Adipocyte (in vitro differentiated cells): Measurements from ENCODE around the gene PRRG2.

Experiments used
- DNase-seq: peaks from one replicate; pipeline ENCODE4 v3.0.0-alpha.2; 2015; ENCODE audit warnings: low read depth
- H3K27me3 ChIP-seq: replicated peaks from 2 replicates; pipeline ENCODE4 v1.7.0; 2013; ENCODE audit warnings: mild to moderate bottlenecking, low read length, moderate library complexity; ENCODE audit not compliant: control insufficient read depth, insufficient read depth
- H3K36me3 ChIP-seq: 2 replicates; pipeline ENCODE4 v1.7.0; 2013; ENCODE audit warnings: low read length, mild to moderate bottlenecking, moderate library complexity; ENCODE audit not compliant: control insufficient read depth, insufficient read depth, severe bottlenecking
- H3K4me1 ChIP-seq: 2 replicates; pipeline ENCODE4 v1.7.0; 2013; ENCODE audit warnings: mild to moderate bottlenecking, low read length, moderate library complexity; ENCODE audit not compliant: control insufficient read depth, insufficient read depth
- H3K4me3 ChIP-seq: 2 replicates; pipeline ENCODE4 v1.7.0; 2013; ENCODE audit warnings: mild to moderate bottlenecking, low read length, moderate library complexity
- H3K9ac ChIP-seq: 2 replicates; pipeline ENCODE4 v1.7.0; 2013; ENCODE audit warnings: mild to moderate bottlenecking, low read length, moderate library complexity
- H3K9me3 ChIP-seq: 2 replicates; pipeline ENCODE4 v1.7.0; 2013; ENCODE audit warnings: mild to moderate bottlenecking, low read length, moderate library complexity; ENCODE audit not compliant: control insufficient read depth

PRRG2 gene

DNA sequence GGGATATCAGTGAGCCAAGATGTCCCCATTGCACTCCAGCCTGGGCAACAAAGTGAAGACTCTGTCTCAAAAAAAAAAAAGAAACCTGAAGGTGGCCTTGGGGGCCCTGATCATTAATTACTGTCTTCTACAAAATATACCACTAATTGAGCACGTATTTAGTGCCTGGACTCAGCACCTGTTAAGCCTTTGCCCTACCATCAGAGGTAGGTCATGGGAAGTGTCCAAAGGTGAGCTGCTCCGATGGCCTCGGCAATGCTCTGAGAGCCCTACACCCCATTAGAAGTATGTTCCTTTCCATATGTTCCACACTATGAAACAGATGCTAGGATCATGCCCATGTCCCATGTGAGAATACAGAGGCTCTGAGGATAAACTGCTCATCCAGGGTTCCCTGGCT lies 21.7 kb upstream of the PRRG2 start:
- Histone ChIP-seq H3K9me3 (no peaks in the 10 kb centered on the region), H3K27me3 (no peaks in the 10 kb centered on the region), H3K4me1 (no peaks in the 10 kb centered on the region), H3K4me3 (no peak overlapping the region), H3K9ac (no peak overlapping the region), H3K36me3 (peaks cover 55% of the 10 kb centered on the region)
- no peak for DNase-seq

DNA sequence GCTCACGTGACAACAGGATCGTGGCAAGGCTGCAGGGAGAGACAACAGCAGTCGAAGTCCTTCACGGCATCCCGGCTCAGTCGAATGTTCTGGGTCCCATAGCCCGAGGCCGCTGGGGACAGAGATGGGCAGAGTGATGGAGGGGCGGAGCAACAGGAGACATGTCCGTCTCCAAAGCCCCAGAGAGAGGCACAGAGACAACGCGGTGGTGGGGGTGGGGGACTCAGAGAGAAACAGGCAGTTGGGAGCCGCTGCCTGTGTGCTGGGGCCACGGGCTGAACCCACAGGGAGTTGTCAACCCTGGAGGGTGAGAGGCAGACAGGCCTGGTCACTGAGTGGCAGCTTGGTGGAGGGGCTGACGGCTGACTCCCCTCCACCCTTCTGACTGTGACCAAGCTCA lies 21.2 kb upstream of the PRRG2 start:
- Histone ChIP-seq H3K9me3 (no peaks in the 10 kb centered on the region), H3K4me1 (no peaks in the 10 kb centered on the region), H3K36me3 (peaks cover 50% of the 10 kb centered on the region), H3K4me3 (no peak overlapping the region), H3K27me3 (no peaks in the 10 kb centered on the region), H3K9ac (no peak overlapping the region)
- no peak for DNase-seq

DNA sequence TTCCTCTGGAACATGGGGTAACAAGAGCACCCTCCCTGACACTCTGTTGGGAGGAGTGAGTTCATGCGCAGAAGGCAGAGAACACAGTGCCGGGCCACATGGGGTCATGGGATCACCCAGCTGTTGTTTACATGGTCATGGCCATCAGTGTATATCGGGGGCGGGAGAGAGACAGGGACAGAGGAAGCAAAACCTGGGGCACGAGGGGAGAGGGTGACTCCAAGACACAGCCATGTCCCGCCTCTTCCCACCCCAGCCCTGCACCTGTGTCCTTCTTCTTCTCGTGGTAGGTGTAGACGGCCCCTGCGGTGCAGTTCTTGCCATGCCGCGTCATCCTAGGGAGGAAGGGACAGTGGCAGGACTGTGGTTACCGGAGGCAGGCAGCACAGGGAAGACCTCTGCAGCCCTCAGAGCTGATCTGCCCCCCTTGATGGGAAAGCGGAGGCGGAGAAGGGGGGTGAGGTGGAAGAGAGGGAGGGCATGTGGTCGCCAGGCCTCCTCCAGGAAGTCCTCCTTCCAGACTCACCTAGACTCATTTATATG lies 20.7 kb upstream of the PRRG2 start:
- H3K9me3 ChIP-seq: no peaks in the 10 kb centered on the region
- H3K4me3 ChIP-seq: no peak overlapping the region
- DNase-seq: no peak
- peaks cover 2% of the 10 kb centered on the region for H3K4me1 ChIP-seq
- H3K27me3 ChIP-seq: no peaks in the 10 kb centered on the region
- no peak overlapping the region for H3K9ac ChIP-seq
- H3K36me3 ChIP-seq: peaks cover 45% of the 10 kb centered on the region

DNA sequence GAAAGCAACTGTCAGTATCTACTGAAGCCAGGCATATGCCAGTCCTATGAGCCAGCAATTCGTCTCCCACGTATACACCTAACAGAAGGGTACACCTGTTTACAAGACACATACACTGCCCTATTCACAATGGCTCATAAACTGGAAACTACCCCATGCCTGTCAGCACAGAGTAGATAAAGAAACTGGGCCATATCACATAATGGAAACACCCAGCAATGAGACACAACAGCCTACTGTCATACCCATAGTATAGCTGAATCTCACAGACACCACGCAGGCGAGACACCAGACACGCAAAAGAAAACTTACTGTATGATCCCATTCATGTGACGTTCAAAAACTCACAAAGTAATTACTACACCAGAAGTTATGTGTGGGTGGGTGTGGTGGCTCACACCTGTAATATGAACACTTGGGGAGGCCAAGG lies 16.5 kb upstream of the PRRG2 start:
- DNase-seq: no peak

DNA sequence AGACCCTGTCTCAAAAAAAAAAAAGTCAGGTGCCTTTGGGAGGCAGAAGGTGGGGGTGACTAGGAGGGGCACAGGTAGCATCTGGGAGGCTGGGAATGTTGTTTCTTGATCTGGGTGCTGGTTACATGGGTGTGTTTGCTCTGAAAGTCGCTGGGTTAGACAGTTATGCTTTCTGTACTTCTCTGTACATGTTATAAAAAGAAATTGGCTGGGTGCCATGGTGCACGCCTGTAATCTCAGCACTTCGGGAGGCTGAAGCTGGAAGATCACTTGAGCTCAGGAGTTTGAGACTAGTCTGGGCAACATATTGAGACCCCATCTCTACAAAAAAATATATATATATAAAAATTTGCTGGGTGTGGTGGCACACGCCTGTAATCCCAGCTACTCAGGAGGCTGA lies 15.9 kb upstream of the PRRG2 start:
- DNase-seq: no peak
- H3K27me3 ChIP-seq: no peaks in the 10 kb centered on the region
- H3K9me3 ChIP-seq: no peaks in the 10 kb centered on the region
- no peak overlapping the region for H3K4me3 ChIP-seq
- H3K9ac ChIP-seq: no peak overlapping the region
- H3K4me1 ChIP-seq: peaks cover 9% of the 10 kb centered on the region
- H3K36me3 ChIP-seq: peaks cover 3% of the 10 kb centered on the region

More for the DNA sequence above, 16.5 kb upstream of the PRRG2 start:
- no peaks in the 10 kb centered on the region for H3K9me3 ChIP-seq
- no peak overlapping the region for H3K9ac ChIP-seq
- peaks cover 10% of the 10 kb centered on the region for H3K36me3 ChIP-seq
- no peaks in the 10 kb centered on the region for H3K27me3 ChIP-seq
- H3K4me1 ChIP-seq: peaks cover 9% of the 10 kb centered on the region
- H3K4me3 ChIP-seq: no peak overlapping the region

DNA sequence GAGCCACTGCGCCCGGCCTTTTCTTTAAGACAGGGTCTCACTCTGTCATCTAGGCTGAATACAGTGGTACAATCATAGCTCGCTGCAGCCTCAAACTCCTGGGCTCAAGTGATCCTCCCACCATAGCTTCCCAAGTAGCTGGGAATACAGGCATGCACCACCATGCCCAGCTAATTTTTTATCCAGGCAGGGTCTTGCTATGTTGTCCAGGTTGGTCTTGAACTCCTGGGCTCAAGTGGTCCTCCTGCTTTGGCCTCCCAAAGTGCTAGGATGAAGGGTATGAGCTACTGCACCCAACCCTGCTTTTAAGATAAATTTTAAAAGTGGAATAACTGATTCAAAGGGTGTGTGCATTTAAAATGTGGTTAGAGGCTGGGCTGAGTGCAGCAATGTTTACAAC lies 14.8 kb upstream of the PRRG2 start:
- H3K4me3 ChIP-seq: no peak overlapping the region
- no peak overlapping the region for H3K9ac ChIP-seq
- no peaks in the 10 kb centered on the region for H3K36me3 ChIP-seq
- H3K27me3 ChIP-seq: no peaks in the 10 kb centered on the region
- no peaks in the 10 kb centered on the region for H3K9me3 ChIP-seq
- no peak for DNase-seq
- H3K4me1 ChIP-seq: peaks cover 18% of the 10 kb centered on the region

DNA sequence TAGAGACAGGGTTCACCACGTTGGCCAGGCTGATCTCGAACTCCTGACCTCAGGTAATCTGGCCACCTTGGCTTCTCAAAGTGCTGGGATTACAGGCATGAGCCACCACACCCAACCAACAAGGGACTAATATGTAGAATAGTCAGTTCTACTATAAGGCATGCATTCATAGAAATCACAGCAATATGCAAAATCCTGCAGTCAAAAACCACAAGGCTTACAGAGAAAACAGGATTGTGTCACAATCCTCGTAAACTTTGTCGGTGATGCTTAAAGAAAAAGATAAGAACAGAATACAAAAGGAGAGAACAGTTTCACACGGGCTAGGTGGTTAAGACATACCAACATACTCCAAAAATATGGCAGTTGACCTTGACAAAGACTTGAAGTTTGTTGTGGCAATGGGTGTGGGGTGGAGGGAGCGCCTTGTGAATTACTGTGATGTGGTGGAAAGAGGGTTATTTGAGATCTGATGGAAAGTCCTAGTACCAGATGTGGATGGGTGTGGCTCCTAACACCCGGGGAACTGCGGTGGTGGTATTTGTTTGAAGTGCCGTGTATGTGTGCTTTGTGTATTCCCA lies 13.2 kb upstream of the PRRG2 start:
- Histone ChIP-seq H3K9ac (peak overlapping the region; percentile 2), H3K36me3 (peaks cover under 1% of the 10 kb centered on the region), H3K4me1 (peaks cover 20% of the 10 kb centered on the region), H3K4me3 (no peak overlapping the region), H3K27me3 (no peaks in the 10 kb centered on the region), H3K9me3 (no peaks in the 10 kb centered on the region)
- DNase-seq: peak; percentile 67

DNA sequence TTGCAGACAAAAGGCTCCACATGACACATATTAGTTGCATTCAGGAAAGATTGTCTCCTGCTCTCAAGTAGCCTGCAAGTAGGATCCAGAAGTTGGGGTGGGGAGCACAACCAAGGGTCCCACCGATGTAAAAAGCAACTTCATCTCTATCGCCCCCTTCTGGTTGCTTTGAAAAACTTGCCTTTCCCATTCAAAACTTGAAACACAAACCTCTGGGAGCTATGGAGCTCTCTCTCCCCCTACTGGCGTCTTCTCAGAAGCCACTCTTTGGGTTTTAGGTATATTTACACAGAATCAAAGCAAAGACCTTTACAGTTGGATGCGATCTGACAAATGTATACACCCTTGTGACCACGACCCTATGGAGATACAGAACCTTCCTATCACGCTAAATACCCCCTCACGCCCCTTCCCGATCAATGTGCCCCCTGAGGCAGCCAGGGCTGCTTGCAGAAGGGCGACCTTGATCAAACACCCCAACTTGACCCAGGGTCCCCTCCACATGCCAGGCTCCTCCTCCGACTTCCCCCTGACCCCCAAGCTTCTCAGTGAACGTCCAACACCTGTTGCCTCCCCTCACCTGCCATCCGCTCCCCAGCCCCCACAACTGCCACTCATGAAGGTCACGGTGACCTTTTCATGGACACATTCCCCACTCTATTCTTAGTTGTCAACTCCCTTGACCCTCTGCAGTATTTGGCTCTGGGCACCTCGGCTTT lies 10.8 kb upstream of the PRRG2 start:
- peaks cover 24% of the 10 kb centered on the region for H3K4me1 ChIP-seq
- peak overlapping the region; percentile 39 for H3K9ac ChIP-seq
- H3K27me3 ChIP-seq: no peaks in the 10 kb centered on the region
- H3K36me3 ChIP-seq: peaks cover 13% of the 10 kb centered on the region
- H3K4me3 ChIP-seq: no peak overlapping the region
- DNase-seq: peak; percentile 95
- no peaks in the 10 kb centered on the region for H3K9me3 ChIP-seq

DNA sequence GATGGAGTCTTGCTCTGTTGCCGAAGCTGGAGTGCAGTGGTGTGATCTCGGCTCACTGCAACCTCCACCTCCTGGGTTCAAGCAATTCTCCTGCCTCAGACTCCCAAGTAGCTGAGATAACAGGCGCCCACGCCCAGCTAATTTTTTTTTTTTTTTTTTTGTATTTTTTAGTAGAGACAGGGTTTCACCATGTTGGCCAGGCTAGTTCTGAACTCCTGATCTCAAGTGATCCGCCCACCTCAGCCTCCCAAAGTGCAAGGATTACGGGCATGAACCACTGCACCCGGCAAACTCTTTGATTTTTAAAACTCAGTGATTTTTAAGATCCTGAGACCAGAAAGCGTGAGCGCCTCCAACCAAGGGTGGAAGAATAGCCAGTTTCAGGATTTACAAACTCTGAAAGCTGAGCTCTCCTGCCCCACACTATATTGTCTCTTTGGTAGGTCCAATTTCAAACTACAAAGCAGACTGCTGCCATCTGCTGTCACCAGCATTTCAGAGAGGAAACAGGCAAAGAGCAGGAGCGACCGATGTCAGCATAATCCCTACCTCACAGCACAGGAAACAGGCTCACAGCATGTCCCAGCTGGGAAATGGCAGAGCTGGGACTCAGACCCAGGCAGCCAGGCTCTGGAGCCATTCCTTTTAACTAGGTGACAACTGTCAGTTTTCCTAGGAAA lies 10.0 kb upstream of the PRRG2 start:
- no peak for DNase-seq
- peaks cover 16% of the 10 kb centered on the region for H3K36me3 ChIP-seq
- no peak overlapping the region for H3K4me3 ChIP-seq
- peaks cover 24% of the 10 kb centered on the region for H3K4me1 ChIP-seq
- H3K9ac ChIP-seq: peak overlapping the region; percentile 51
- H3K9me3 ChIP-seq: no peaks in the 10 kb centered on the region
- no peaks in the 10 kb centered on the region for H3K27me3 ChIP-seq

DNA sequence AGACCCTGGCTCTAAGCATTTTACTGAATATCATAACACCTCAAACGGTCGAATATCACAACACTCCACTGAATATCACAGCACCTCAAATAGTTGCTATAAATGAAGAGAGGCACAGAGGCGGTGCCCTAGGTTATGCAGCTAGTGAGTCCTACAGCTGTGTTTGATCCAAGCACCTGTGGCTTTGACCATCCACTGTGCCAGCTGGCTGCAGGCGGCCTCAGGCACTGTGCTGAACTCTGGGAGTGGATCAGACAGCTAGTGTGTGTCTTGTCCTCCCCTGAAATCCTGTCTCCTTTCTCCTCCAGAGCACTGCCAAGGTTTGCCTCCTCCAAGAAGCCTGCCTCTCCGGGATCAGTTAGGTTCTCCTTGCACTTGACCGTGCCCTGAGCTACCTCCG lies 8.1 kb upstream of the PRRG2 start:
- H3K4me1 ChIP-seq: peaks cover 22% of the 10 kb centered on the region

DNA sequence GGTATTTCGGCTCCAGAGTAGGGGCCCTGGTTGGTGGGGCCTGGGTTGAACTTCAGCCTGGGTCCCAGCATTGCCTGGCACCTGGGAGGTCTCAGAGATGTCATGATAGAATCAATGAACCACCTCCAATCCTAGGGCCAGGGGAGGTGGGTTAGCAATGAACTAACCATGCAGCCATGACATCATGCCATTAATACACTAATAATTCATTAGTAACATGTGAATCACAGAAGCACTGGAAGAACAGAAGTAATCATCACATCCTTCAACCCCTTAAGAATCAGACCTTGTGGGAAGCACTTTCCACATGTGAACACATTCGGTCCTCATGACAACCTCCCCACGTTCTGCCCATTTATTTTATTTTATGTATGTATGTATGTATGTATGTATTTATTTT lies 7.7 kb upstream of the PRRG2 start:
- no peak for DNase-seq
- Histone ChIP-seq H3K27me3 (no peaks in the 10 kb centered on the region), H3K36me3 (peaks cover 18% of the 10 kb centered on the region), H3K9ac (no peak overlapping the region), H3K4me1 (peaks cover 18% of the 10 kb centered on the region), H3K9me3 (no peaks in the 10 kb centered on the region), H3K4me3 (no peak overlapping the region)

More for the DNA sequence above, 8.1 kb upstream of the PRRG2 start:
- DNase-seq: no peak
- H3K36me3 ChIP-seq: peaks cover 18% of the 10 kb centered on the region
- no peak overlapping the region for H3K4me3 ChIP-seq
- H3K27me3 ChIP-seq: no peaks in the 10 kb centered on the region
- H3K9me3 ChIP-seq: no peaks in the 10 kb centered on the region
- H3K9ac ChIP-seq: no peak overlapping the region
